ENCODE data around the gene ERICH3.

ERICH3 gene

GRCh38 chr1:74592580-74593355, 80.8 kb downstream of the ERICH3 start:
- H3K36me3 ChIP-seq (ENCODE audit: insufficient read depth, low read length) = no peaks in the 10 kb centered on the region
- H3F3A ChIP-seq (ENCODE audit: low read depth) = no peaks in the 10 kb centered on the region
- H3K79me2 ChIP-seq (ENCODE audit: insufficient read depth, low read length) = no peaks in the 10 kb centered on the region
- H2AFZ ChIP-seq (ENCODE audit: low read length) = no peak overlapping the region
- H3K4me1 ChIP-seq (ENCODE audit: insufficient read depth, low read length, poor library complexity, severe bottlenecking) = no peaks in the 10 kb centered on the region
- TF ChIP-seq EZH2phosphoT487 (IDR thresholded peaks at IDR 0.05; ENCODE audit: borderline replicate concordance) = no peak
- TF ChIP-seq CTCF (conservative IDR thresholded peaks at IDR 0.05; ENCODE audit: low read length) = no peak
- no peaks in the 10 kb centered on the region for H4K20me1 ChIP-seq (ENCODE audit: insufficient read depth, low read length, poor library complexity, severe bottlenecking)
- no peak overlapping the region for H3K4me3 ChIP-seq (ENCODE audit: low read length, poor library complexity, severe bottlenecking)
- no peaks in the 10 kb centered on the region for H3K27me3 ChIP-seq (ENCODE audit: insufficient read depth, low read length, poor library complexity, severe bottlenecking)
- no peaks in the 10 kb centered on the region for H3K9me3 ChIP-seq (ENCODE audit: insufficient read depth, low read depth, low read length)
- no peak overlapping the region for H3K9ac ChIP-seq (ENCODE audit: low read depth, low read length, poor library complexity, severe bottlenecking)
- H3K9me2 ChIP-seq (replicated peaks; ENCODE audit: low read depth, low read length) = no peaks in the 10 kb centered on the region
- H3K4me2 ChIP-seq (ENCODE audit: low read depth, low read length, poor library complexity, severe bottlenecking) = no peak overlapping the region

- Histone ChIP-seq H3K27me3 (ENCODE audit: insufficient read depth, low read length, poor library complexity, severe bottlenecking) (no peaks in the 10 kb centered on the region), H3K9ac (ENCODE audit: low read depth, low read length, poor library complexity, severe bottlenecking) (no peak overlapping the region), H3F3A (ENCODE audit: low read depth) (no peaks in the 10 kb centered on the region), H3K4me2 (ENCODE audit: low read depth, low read length, poor library complexity, severe bottlenecking) (no peak overlapping the region), H2AFZ (ENCODE audit: low read length) (no peak overlapping the region), H3K79me2 (ENCODE audit: insufficient read depth, low read length) (no peaks in the 10 kb centered on the region), H3K36me3 (ENCODE audit: insufficient read depth, low read length) (no peaks in the 10 kb centered on the region), H3K9me3 (ENCODE audit: insufficient read depth, low read depth, low read length) (no peaks in the 10 kb centered on the region), H4K20me1 (ENCODE audit: insufficient read depth, low read length, poor library complexity, severe bottlenecking) (no peaks in the 10 kb centered on the region), H3K9me2 (replicated peaks; ENCODE audit: low read depth, low read length) (no peaks in the 10 kb centered on the region), H3K4me3 (ENCODE audit: low read length, poor library complexity, severe bottlenecking) (no peak overlapping the region), H3K4me1 (ENCODE audit: insufficient read depth, low read length, poor library complexity, severe bottlenecking) (no peaks in the 10 kb centered on the region)
- TF ChIP-seq EZH2phosphoT487 (IDR thresholded peaks at IDR 0.05; ENCODE audit: borderline replicate concordance) (no peak), CTCF (conservative IDR thresholded peaks at IDR 0.05; ENCODE audit: low read length) (no peak)
Measured at GRCh38 chr1:74591949-74592348, 81.6 kb downstream of the ERICH3 start.

- Histone ChIP-seq H3K79me2 (ENCODE audit: insufficient read depth, low read length) (no peaks in the 10 kb centered on the region), H3K4me2 (ENCODE audit: low read depth, low read length, poor library complexity, severe bottlenecking) (no peak overlapping the region), H3K9me3 (ENCODE audit: insufficient read depth, low read depth, low read length) (no peaks in the 10 kb centered on the region), H3K9me2 (replicated peaks; ENCODE audit: low read depth, low read length) (no peaks in the 10 kb centered on the region), H3K9ac (ENCODE audit: low read depth, low read length, poor library complexity, severe bottlenecking) (no peak overlapping the region), H3K36me3 (ENCODE audit: insufficient read depth, low read length) (no peaks in the 10 kb centered on the region), H3F3A (ENCODE audit: low read depth) (no peaks in the 10 kb centered on the region), H3K4me1 (ENCODE audit: insufficient read depth, low read length, poor library complexity, severe bottlenecking) (no peaks in the 10 kb centered on the region), H4K20me1 (ENCODE audit: insufficient read depth, low read length, poor library complexity, severe bottlenecking) (no peaks in the 10 kb centered on the region), H2AFZ (ENCODE audit: low read length) (no peak overlapping the region), H3K4me3 (ENCODE audit: low read length, poor library complexity, severe bottlenecking) (no peak overlapping the region), H3K27me3 (ENCODE audit: insufficient read depth, low read length, poor library complexity, severe bottlenecking) (no peaks in the 10 kb centered on the region)
- TF ChIP-seq CTCF (conservative IDR thresholded peaks at IDR 0.05; ENCODE audit: low read length) (no peak), EZH2phosphoT487 (IDR thresholded peaks at IDR 0.05; ENCODE audit: borderline replicate concordance) (no peak)
Measured at GRCh38 chr1:74590288-74590687, 83.3 kb downstream of the ERICH3 start.

Measured in Loucy (cell line).